Aortic smooth muscle cell (primary cell): ENCODE data around the gene RTP5. TPM values are rescaled to one million over a fixed set of nuclear protein-coding genes. Genes with fewer than 3 reads are reported as not detected.

Source experiments
- total RNA-seq: library from RNA; depleted of rRNA; stranded (reverse); fragments of >200 nt; gene quantifications from 2 replicates; pipeline ENCODE4 v1.2.3, GENCODE V29; 2014

Gene RTP5
- total RNA-seq: not detected in 2 replicates

GRCh38 chr2:241869087-241869961 lies at the start of gene RTP5:
Gene RTP5 (plus strand): TSS chr2:241869729. CDS start chr2:241869757, 28 bp downstream.

GRCh38 chr2:241858206-241859016 lies 11.1 kb upstream of the RTP5 start, which contains the start of gene PDCD1:
Gene PDCD1 (minus strand): TSS chr2:241858894. CDS start chr2:241858838, 56 bp downstream.

Other genes starting within 250 kb of the RTP5 start
- 32.8 and 42.8 TPM in 2 replicates for gene THAP4, start 232.6 kb upstream of the RTP5 start, total RNA-seq
- 51.9 and 60.7 TPM in 2 replicates for gene ATG4B, start 232.0 kb upstream of the RTP5 start, total RNA-seq
- gene DTYMK, start 182.9 kb upstream of the RTP5 start, total RNA-seq: 24.1 and 30.9 TPM in 2 replicates
- 16.7 and 26.3 TPM in 2 replicates for gene ING5, start 167.7 kb upstream of the RTP5 start, total RNA-seq
- gene D2HGDH, start 135.1 kb upstream of the RTP5 start, total RNA-seq: 11.1 and 11.3 TPM in 2 replicates
- not detected in 2 replicates for gene GAL3ST2, start 92.9 kb upstream of the RTP5 start, total RNA-seq
- not detected in 2 replicates for gene NEU4, start 60.5 kb upstream of the RTP5 start, total RNA-seq
- not detected in 2 replicates for gene PDCD1, start 10.8 kb upstream of the RTP5 start, total RNA-seq